Vagina (tissue), 2 donors: ENCODE data around the gene QRFP. TPM values are rescaled to one million over a fixed set of nuclear protein-coding genes. Genes with fewer than 3 reads are reported as not detected.

Experiments
- DNase-seq, 2 donors: peaks; one replicate each; pipeline ENCODE4 v3.0.0-alpha.2; 2017; ENCODE audit errors: extremely low spot score in 2 of 2
- H3K27ac ChIP-seq: fragments of 200-600 bp; sonication (generic); one replicate; pipeline ENCODE4 v1.5.1; 2019
- H3K27me3 ChIP-seq: fragments of 200-600 bp; sonication (generic); one replicate; pipeline ENCODE4 v1.5.1; 2019
- H3K36me3 ChIP-seq, 2 donors: fragments of 200-600 bp; sonication (generic); one replicate each; pipeline ENCODE4 v1.5.1; 2017 to 2019
- H3K4me1 ChIP-seq: fragments of 200-600 bp; sonication (generic); one replicate; pipeline ENCODE4 v1.5.1; 2019
- H3K4me3 ChIP-seq, 2 donors: fragments of 200-600 bp; sonication (generic); 1 replicate in 1 of 2; 2 replicates in 1 of 2; pipeline ENCODE4 v1.5.1; 2016 to 2019
- H3K9me3 ChIP-seq: fragments of 200-600 bp; sonication (generic); one replicate; pipeline ENCODE4 v1.5.1; 2019
- CTCF ChIP-seq, 3 experiments: fragments of 450-650 bp in 2 of 3; fragments of 200-600 bp in 1 of 3; sonication (generic) in 1 of 3; IDR thresholded peaks; one replicate each; pipeline ENCODE4 v1.5.1; 2017 to 2019; ENCODE audit warnings: antibody characterized with exemption in 3 of 3, mild to moderate bottlenecking in 2 of 3, moderate library complexity in 2 of 3
- POLR2A ChIP-seq, 2 donors: fragments of 450-650 bp; IDR thresholded peaks; one replicate each; pipeline ENCODE4 v1.6.1; 2017; ENCODE audit warnings: antibody characterized with exemption in 2 of 2, mild to moderate bottlenecking in 2 of 2, moderate library complexity in 2 of 2
- POLR2AphosphoS5 ChIP-seq, 2 donors: sonication (generic); formaldehyde crosslinking; IDR thresholded peaks; one replicate each; pipeline ENCODE4 v1.9.0; 2017; ENCODE audit warnings: antibody characterized with exemption in 2 of 2, mild to moderate bottlenecking in 2 of 2, low read depth in 1 of 2; ENCODE audit not compliant: insufficient read depth in 1 of 2
- intact Hi-C: fragments of 100-400 bp; cut with DNase I; formaldehyde crosslinking; loops from one replicate; pipeline ENCODE4 v1.15.1; 2023
- total RNA-seq: library from RNA; depleted of rRNA; stranded (reverse); fragments of >200 nt; gene quantifications from one replicate; pipeline ENCODE4 v1.2.3, GENCODE V29; 2016

The QRFP gene
- total RNA-seq, 1 donor from 2014 or later = not detected

DNA sequence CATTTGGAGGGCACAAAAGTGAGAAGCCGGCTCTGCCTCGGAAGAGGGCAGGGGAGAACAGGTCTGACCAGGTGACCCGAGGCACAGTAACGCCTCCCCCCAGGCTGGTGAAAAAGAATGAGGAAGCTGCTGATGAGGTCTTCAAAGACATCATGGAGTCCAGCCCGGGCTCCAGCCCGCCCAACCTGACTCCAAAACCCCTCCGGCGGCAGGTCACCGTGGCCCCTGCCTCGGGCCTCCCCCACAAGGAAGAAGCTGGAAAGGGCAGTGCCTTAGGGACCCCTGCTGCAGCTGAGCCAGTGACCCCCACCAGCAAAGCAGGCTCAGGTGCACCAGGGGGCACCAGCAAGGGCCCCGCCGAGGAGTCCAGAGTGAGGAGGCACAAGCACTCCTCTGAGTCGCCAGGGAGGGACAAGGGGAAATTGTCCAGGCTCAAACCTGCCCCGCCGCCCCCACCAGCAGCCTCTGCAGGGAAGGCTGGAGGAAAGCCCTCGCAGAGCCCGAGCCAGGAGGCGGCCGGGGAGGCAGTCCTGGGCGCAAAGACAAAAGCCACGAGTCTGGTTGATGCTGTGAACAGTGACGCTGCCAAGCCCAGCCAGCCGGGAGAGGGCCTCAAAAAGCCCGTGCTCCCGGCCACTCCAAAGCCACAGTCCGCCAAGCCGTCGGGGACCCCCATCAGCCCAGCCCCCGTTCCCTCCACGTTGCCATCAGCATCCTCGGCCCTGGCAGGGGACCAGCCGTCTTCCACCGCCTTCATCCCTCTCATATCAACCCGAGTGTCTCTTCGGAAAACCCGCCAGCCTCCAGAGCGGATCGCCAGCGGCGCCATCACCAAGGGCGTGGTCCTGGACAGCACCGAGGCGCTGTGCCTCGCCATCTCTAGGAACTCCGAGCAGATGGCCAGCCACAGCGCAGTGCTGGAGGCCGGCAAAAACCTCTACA is 11.8 kb downstream of the QRFP start:
- intact Hi-C loops = no loop called here
- no peak for DNase-seq
- Histone ChIP-seq H3K4me3 (no peak overlapping the region), H3K9me3 (no peaks in the 10 kb centered on the region), H3K4me1 (no peaks in the 10 kb centered on the region), H3K36me3 (peaks cover 0 to 93% of the 10 kb centered on the region in 2 donors), H3K27me3 (no peaks in the 10 kb centered on the region), H3K27ac (no peak overlapping the region)
- TF ChIP-seq CTCF (IDR thresholded peaks at IDR 0.05) = no peak
- peak in 1 of 2 donors; percentile 61 for TF ChIP-seq POLR2AphosphoS5 (IDR thresholded peaks at IDR 0.05; ENCODE audit: insufficient read depth in 1 of 2, low read depth in 1 of 2)
- no peak for TF ChIP-seq POLR2A (IDR thresholded peaks at IDR 0.05)

DNA sequence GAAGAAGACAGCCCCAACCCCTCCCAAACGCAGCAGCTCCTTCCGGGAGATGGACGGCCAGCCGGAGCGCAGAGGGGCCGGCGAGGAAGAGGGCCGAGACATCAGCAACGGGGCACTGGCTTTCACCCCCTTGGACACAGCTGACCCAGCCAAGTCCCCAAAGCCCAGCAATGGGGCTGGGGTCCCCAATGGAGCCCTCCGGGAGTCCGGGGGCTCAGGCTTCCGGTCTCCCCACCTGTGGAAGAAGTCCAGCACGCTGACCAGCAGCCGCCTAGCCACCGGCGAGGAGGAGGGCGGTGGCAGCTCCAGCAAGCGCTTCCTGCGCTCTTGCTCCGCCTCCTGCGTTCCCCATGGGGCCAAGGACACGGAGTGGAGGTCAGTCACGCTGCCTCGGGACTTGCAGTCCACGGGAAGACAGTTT is 12.5 kb downstream of the QRFP start:
- H3K36me3 ChIP-seq = peaks cover 0 to 99% of the 10 kb centered on the region in 2 donors
- intact Hi-C loops = no loop called here
- H3K27ac ChIP-seq = no peak overlapping the region
- TF ChIP-seq CTCF (IDR thresholded peaks at IDR 0.05) (no peak), POLR2AphosphoS5 (IDR thresholded peaks at IDR 0.05; ENCODE audit: insufficient read depth in 1 of 2, low read depth in 1 of 2) (no peak), POLR2A (IDR thresholded peaks at IDR 0.05) (no peak)
- no peaks in the 10 kb centered on the region for H3K9me3 ChIP-seq
- H3K4me3 ChIP-seq = no peak overlapping the region
- H3K4me1 ChIP-seq = no peaks in the 10 kb centered on the region
- no peak for DNase-seq
- no peaks in the 10 kb centered on the region for H3K27me3 ChIP-seq

- no peaks in the 10 kb centered on the region for H3K27me3 ChIP-seq
- H3K4me3 ChIP-seq = no peak overlapping the region
- no peak overlapping the region for H3K27ac ChIP-seq
- no peaks in the 10 kb centered on the region for H3K4me1 ChIP-seq
- H3K9me3 ChIP-seq = no peaks in the 10 kb centered on the region
- peaks cover 0 to 99% of the 10 kb centered on the region in 2 donors for H3K36me3 ChIP-seq
- intact Hi-C loops = no loop called here
- no peak for DNase-seq
- no peak for TF ChIP-seq POLR2A (IDR thresholded peaks at IDR 0.05)
- no peak for TF ChIP-seq CTCF (IDR thresholded peaks at IDR 0.05)
- TF ChIP-seq POLR2AphosphoS5 (IDR thresholded peaks at IDR 0.05; ENCODE audit: insufficient read depth in 1 of 2, low read depth in 1 of 2) = no peak
Measured at GRCh38 chr9:130883479-130883878, 13.1 kb downstream of the QRFP start.

DNA sequence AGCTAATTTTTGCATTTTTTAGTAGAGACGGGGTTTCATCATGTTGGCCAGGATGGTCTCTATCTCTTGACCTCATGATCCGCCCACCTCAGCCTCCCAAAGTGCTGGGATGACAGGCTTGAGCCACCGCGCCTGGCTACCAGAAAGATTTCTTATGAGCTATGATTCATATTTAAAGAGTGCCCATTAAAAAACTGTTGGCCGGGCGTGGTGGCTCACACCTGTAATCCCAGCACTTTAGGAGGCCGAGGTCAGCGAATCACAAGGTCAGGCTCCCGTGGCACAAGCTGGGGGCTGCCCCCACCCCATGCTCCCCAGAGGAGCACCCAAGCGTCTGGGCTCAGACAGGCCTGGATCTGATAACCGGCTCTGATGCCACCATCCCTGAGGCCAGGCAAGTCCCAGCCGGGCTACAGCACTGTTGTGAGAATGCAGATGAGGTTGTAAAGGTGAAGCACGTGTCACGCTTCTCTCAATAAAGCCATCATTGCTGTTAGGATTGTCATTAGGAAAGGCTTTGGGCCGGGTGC is 13.9 kb downstream of the QRFP start:
- H3K9me3 ChIP-seq = no peaks in the 10 kb centered on the region
- peaks cover 0 to 99% of the 10 kb centered on the region in 2 donors for H3K36me3 ChIP-seq
- intact Hi-C loops = no loop called here
- DNase-seq = no peak
- H3K4me3 ChIP-seq = no peak overlapping the region
- no peak overlapping the region for H3K27ac ChIP-seq
- no peaks in the 10 kb centered on the region for H3K4me1 ChIP-seq
- TF ChIP-seq POLR2A (IDR thresholded peaks at IDR 0.05) (no peak), CTCF (IDR thresholded peaks at IDR 0.05) (no peak), POLR2AphosphoS5 (IDR thresholded peaks at IDR 0.05; ENCODE audit: insufficient read depth in 1 of 2, low read depth in 1 of 2) (peak in 1 of 2 donors; percentile 57)
- H3K27me3 ChIP-seq = no peaks in the 10 kb centered on the region

- intact Hi-C loops = no loop called here
- TF ChIP-seq POLR2A (IDR thresholded peaks at IDR 0.05) (no peak), POLR2AphosphoS5 (IDR thresholded peaks at IDR 0.05; ENCODE audit: insufficient read depth in 1 of 2, low read depth in 1 of 2) (no peak), CTCF (IDR thresholded peaks at IDR 0.05) (no peak)
- no peaks in the 10 kb centered on the region for H3K27me3 ChIP-seq
Measured at GRCh38 chr9:130881516-130881915, 15.1 kb downstream of the QRFP start.

More at GRCh38 chr9:130881516-130881915, 15.1 kb downstream of the QRFP start:
- peaks cover 0 to 98% of the 10 kb centered on the region in 2 donors for H3K36me3 ChIP-seq
- no peak overlapping the region for H3K4me3 ChIP-seq
- no peak overlapping the region for H3K27ac ChIP-seq
- H3K4me1 ChIP-seq = no peaks in the 10 kb centered on the region
- H3K9me3 ChIP-seq = no peaks in the 10 kb centered on the region
- DNase-seq = no peak
